Endothelial cell of umbilical vein (primary cell): Measurements from ENCODE around the gene FAM219A. TPM values are rescaled to one million over a fixed set of nuclear protein-coding genes. Genes with fewer than 3 reads are reported as not detected.

ENCODE experiments used
- BruUV-seq: library from RNA; stranded (reverse); fragments of 400-500 nt; replicated peaks from 2 replicates; lab custom pipeline; 2021; lab: Mats Ljungman, UMichigan
- CTCF ChIA-PET: fragments of 300-600, 350-600 bp; sonication (Branson Sonifier 250); formaldehyde crosslinking; loops from one replicate; lab custom pipeline; 2021; ENCODE audit warnings: antibody characterized with exemption, inconsistent platforms; lab: Charles Lee
- POLR2A ChIA-PET: fragments of 300-600, 350-600 bp; sonication (Branson Sonifier 250); formaldehyde crosslinking; loops from one replicate; lab custom pipeline; 2021; ENCODE audit warnings: antibody characterized with exemption, inconsistent platforms; lab: Charles Lee
- DNase-seq: peaks from one replicate; pipeline ENCODE4 v3.0.0-alpha.2; 2011; ENCODE audit warnings: low read depth, low spot score
- FAIRE-seq: peaks from 2 replicates; lab custom pipeline; 2011; peaks lifted over from hg19 to GRCh38; lab: Jason Lieb, UNC
- H2AFZ ChIP-seq: 2 replicates; pipeline ENCODE4 v1.6.0; 2012; ENCODE audit warnings: low read depth, low read length, control low read depth, inconsistent platforms
- H3K27ac ChIP-seq: 2 replicates; pipeline ENCODE4 v1.5.1; 2011; ENCODE audit warnings: low read depth, mild to moderate bottlenecking, control low read depth, low read length, moderate library complexity; ENCODE audit not compliant: insufficient read depth
- H3K27me3 ChIP-seq, 2 experiments: 2 replicates each; pipeline versions ENCODE4 v1.6.0 to v1.6.1; 2011; ENCODE audit warnings: low read length in 2 of 2, mixed read lengths in 1 of 2; ENCODE audit not compliant: control insufficient read depth in 2 of 2, insufficient read depth in 2 of 2
- H3K36me3 ChIP-seq, 2 experiments: 2 replicates in 1 of 2; 3 replicates in 1 of 2; pipeline ENCODE4 v1.5.1; 2011; ENCODE audit warnings: low read length in 2 of 2, mild to moderate bottlenecking in 1 of 2, moderate library complexity in 1 of 2; ENCODE audit not compliant: control insufficient read depth in 2 of 2, insufficient read depth in 2 of 2; ENCODE audit errors: extremely low read depth in 1 of 2
- H3K4me1 ChIP-seq: 3 replicates; pipeline ENCODE4 v1.5.1; 2011; ENCODE audit warnings: mild to moderate bottlenecking, low read length; ENCODE audit not compliant: control insufficient read depth, insufficient read depth; ENCODE audit errors: extremely low read depth
- H3K4me2 ChIP-seq: 2 replicates; pipeline ENCODE4 v1.6.1; 2011; ENCODE audit warnings: low read length, control low read depth, mixed read lengths; ENCODE audit not compliant: insufficient read depth
- H3K4me3 ChIP-seq, 3 experiments: fragments of 200-600 bp in 1 of 3; sonication (generic), shearing (Covaris generic) in 1 of 3; replicated peaks in 1 of 3; 2 replicates each; pipeline ENCODE4 v1.5.1; 2011 to 2016; ENCODE audit warnings: control low read depth in 3 of 3, low read length in 3 of 3, mild to moderate bottlenecking in 2 of 3, inconsistent platforms in 1 of 3, low read depth in 1 of 3, moderate library complexity in 1 of 3; ENCODE audit not compliant: insufficient read depth in 1 of 3
- H3K79me2 ChIP-seq: 2 replicates; pipeline ENCODE4 v1.6.0; 2012; ENCODE audit warnings: low read length, inconsistent platforms; ENCODE audit not compliant: control insufficient read depth, insufficient read depth
- H3K9ac ChIP-seq: replicated peaks from 2 replicates; pipeline ENCODE3; 2011; ENCODE audit warnings: low read length, control low read depth; ENCODE audit not compliant: insufficient read depth; ENCODE audit errors: extremely low read depth
- H3K9me1 ChIP-seq: replicated peaks from 3 replicates; pipeline ENCODE4 v1.6.0; 2011; ENCODE audit warnings: mild to moderate bottlenecking, low read length; ENCODE audit not compliant: control insufficient read depth, insufficient read depth; ENCODE audit errors: extremely low read depth
- H3K9me3 ChIP-seq: replicated peaks from 2 replicates; pipeline ENCODE4 v1.5.1; 2012; ENCODE audit warnings: low read length, inconsistent platforms; ENCODE audit not compliant: control insufficient read depth, insufficient read depth
- H4K20me1 ChIP-seq: replicated peaks from 2 replicates; pipeline ENCODE3; 2011; ENCODE audit warnings: mild to moderate bottlenecking, low read length; ENCODE audit not compliant: control insufficient read depth, insufficient read depth; ENCODE audit errors: extremely low read depth
- EZH2 ChIP-seq: IDR thresholded peaks from 2 replicates; pipeline ENCODE4 v1.6.1; 2012; ENCODE audit warnings: borderline replicate concordance, low read depth, mild to moderate bottlenecking, moderate library complexity, low read length, inconsistent platforms; ENCODE audit not compliant: severe bottlenecking
- FOS ChIP-seq: IDR thresholded peaks from 2 replicates; pipeline ENCODE4 v1.6.1; 2011; ENCODE audit warnings: mild to moderate bottlenecking, low read length, moderate library complexity, borderline replicate concordance; ENCODE audit not compliant: insufficient read depth
- GATA2 ChIP-seq: IDR thresholded peaks from 2 replicates; pipeline ENCODE4 v1.7.0; 2011; ENCODE audit warnings: low read depth, mild to moderate bottlenecking, moderate library complexity, mixed read lengths, low read length; ENCODE audit not compliant: insufficient read length, insufficient read depth
- JUN ChIP-seq: IDR thresholded peaks from 2 replicates; pipeline ENCODE4 v1.6.1; 2011; ENCODE audit warnings: borderline replicate concordance, low read depth; ENCODE audit not compliant: insufficient read length, insufficient read depth
- MAX ChIP-seq: IDR thresholded peaks from 2 replicates; pipeline ENCODE4 v1.6.1; 2011; ENCODE audit not compliant: insufficient read depth, insufficient read length
- MYC ChIP-seq: IDR thresholded peaks from one replicate; pipeline ENCODE4 v1.6.1; 2011; ENCODE audit warnings: mild to moderate bottlenecking, low read depth, low read length
- dilution Hi-C: fragments of 300-500 bp; cut with MboI; formaldehyde crosslinking; loops from one replicate; pipeline ENCODE4 v1.15.0; 2019; ENCODE audit warnings: low sequenced_read_pairs; ENCODE audit not compliant: extremely low pct_ligation_motif_present
- intact Hi-C: fragments of 100-400 bp; cut with micrococcal nuclease; formaldehyde crosslinking; loops from one replicate; pipeline ENCODE4 v1.10.0; 2022
- polyA plus RNA-seq, 4 experiments: library from polyadenylated mRNA; depleted of rRNA in 3 of 4; stranded (reverse) in 3 of 4; unstranded in 1 of 4; fragments of >200 nt; gene quantifications; 2 replicates each; pipeline versions ENCODE4 v1.2.1 to v1.2.3, GENCODE V29; 2011 to 2012; ENCODE audit warnings: missing spikeins in 1 of 4
- total RNA-seq: library from RNA; stranded (reverse); gene quantifications from 2 replicates; pipeline ENCODE4 v1.2.3, GENCODE V29; 2021
- TF ChIP-seq, protein P1 (sequence below), 2 donors: IDR thresholded peaks; 1 replicate in 1 of 2; 2 replicates in 1 of 2; pipeline ENCODE4 v1.5.1; 2011; ENCODE audit warnings: low read length in 2 of 2, mild to moderate bottlenecking in 2 of 2, moderate library complexity in 2 of 2, control low read depth in 1 of 2, inconsistent platforms in 1 of 2, low read depth in 1 of 2; ENCODE audit not compliant: insufficient read depth in 1 of 2; ENCODE audit errors: extremely low read depth in 1 of 2

FAM219A gene
- total and polyA plus RNA-seq, 2 donors (not counting 3 experiments of a cell fraction or from before 2014, with no cell fraction given) = 18.1 to 35.7 TPM

GRCh38 chr9:34409154-34409553 lies 49.2 kb downstream of the FAM219A start:
- POLR2A ChIA-PET = no interaction called here

DNA sequence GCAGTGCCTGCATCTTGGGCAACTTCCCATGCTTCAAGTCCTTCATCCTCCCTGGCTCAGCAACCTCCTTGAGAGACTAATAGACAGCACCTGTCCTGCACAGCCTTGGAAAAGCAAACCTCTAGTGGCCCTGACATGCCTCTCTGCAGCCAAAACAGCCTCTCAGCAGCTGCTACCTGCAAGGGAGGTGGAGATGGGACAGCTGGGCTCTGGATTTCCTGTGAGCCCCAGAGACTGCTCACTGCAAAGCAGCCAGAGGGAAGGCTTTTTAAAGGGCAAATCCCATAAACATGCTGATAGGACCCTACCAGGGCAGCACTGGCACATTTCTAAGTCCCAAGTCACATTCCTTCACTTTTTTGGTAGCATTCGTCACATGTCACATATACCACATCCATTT lies 50.2 kb downstream of the FAM219A start:
- Histone ChIP-seq H3K27ac (no peak overlapping the region), H3K4me3 (no peak overlapping the region), H3K79me2 (no peaks in the 10 kb centered on the region), H3K9me3 (no peaks in the 10 kb centered on the region), H3K4me2 (no peak overlapping the region), H2AFZ (no peak overlapping the region), H3K9me1 (no peaks in the 10 kb centered on the region), H3K4me1 (no peaks in the 10 kb centered on the region), H3K9ac (no peak overlapping the region), H4K20me1 (peaks cover 8% of the 10 kb centered on the region), H3K27me3 (no peaks in the 10 kb centered on the region), H3K36me3 (peaks cover 0 to 5% of the 10 kb centered on the region in 2 experiments)
- no peak for DNase-seq
- ChIA-PET CTCF (interaction anchor here (1.4 kb wide), 1 partner anchor 23 kb away, joined by 4 read pairs; no protein-coding TSS in a partner anchor), POLR2A (no interaction called here)
- dilution Hi-C loops = loop anchor here (25.0 kb wide), 1 partner anchor 104 kb away; the partner anchor contains the start of gene ENHO
- no peak for TF ChIP-seq FOS
- no peak for TF ChIP-seq GATA2
- TF ChIP-seq, protein P1, sequence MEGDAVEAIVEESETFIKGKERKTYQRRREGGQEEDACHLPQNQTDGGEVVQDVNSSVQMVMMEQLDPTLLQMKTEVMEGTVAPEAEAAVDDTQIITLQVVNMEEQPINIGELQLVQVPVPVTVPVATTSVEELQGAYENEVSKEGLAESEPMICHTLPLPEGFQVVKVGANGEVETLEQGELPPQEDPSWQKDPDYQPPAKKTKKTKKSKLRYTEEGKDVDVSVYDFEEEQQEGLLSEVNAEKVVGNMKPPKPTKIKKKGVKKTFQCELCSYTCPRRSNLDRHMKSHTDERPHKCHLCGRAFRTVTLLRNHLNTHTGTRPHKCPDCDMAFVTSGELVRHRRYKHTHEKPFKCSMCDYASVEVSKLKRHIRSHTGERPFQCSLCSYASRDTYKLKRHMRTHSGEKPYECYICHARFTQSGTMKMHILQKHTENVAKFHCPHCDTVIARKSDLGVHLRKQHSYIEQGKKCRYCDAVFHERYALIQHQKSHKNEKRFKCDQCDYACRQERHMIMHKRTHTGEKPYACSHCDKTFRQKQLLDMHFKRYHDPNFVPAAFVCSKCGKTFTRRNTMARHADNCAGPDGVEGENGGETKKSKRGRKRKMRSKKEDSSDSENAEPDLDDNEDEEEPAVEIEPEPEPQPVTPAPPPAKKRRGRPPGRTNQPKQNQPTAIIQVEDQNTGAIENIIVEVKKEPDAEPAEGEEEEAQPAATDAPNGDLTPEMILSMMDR (IDR thresholded peaks at IDR 0.05; ENCODE audit: extremely low read depth in 1 of 2, insufficient read depth in 1 of 2, low read depth in 1 of 2, low read length in 2 of 2) = no peak
- no peak for TF ChIP-seq JUN
- TF ChIP-seq MYC = no peak
- TF ChIP-seq EZH2 = no peak
- no peak for FAIRE-seq
- intact Hi-C loops = no loop called here
- no TSS peak for BruUV-seq

More at GRCh38 chr9:34409154-34409553, 49.2 kb downstream of the FAM219A start:
- FAIRE-seq (no peak), DNase-seq (no peak)
- CTCF ChIA-PET = interaction anchor here (1.1 to 1.4 kb wide), 2 partner anchors 22 to 195 kb away, joined by 4 to 6 read pairs; no protein-coding TSS in a partner anchor
- no TSS peak for BruUV-seq
- no peaks in the 10 kb centered on the region for H3K4me1 ChIP-seq
- no peak overlapping the region for H2AFZ ChIP-seq
- H3K27me3 ChIP-seq = no peaks in the 10 kb centered on the region
- no peak overlapping the region for H3K4me2 ChIP-seq
- no peaks in the 10 kb centered on the region for H3K9me1 ChIP-seq
- no peak overlapping the region for H3K9ac ChIP-seq
- no peaks in the 10 kb centered on the region for H3K9me3 ChIP-seq
- dilution Hi-C loops (loop anchor here (25.0 kb wide), 1 partner anchor 103 kb away; the partner anchor contains the start of gene ENHO), intact Hi-C loops (no loop called here)
- TF ChIP-seq MAX = no peak
- H3K79me2 ChIP-seq = no peaks in the 10 kb centered on the region
- H3K4me3 ChIP-seq = no peak overlapping the region
- peaks cover 8% of the 10 kb centered on the region for H4K20me1 ChIP-seq
- no peaks in the 10 kb centered on the region for H3K36me3 ChIP-seq
- H3K27ac ChIP-seq = no peak overlapping the region
